GM06990 (cell line): Measurements from ENCODE around the gene HDAC4.

Experiments used
- DNase-seq: peaks from one replicate; pipeline ENCODE4 v3.0.0-alpha.2; 2011; ENCODE audit not compliant: insufficient read length; ENCODE audit errors: extremely low read depth
- H3K27me3 ChIP-seq: replicated peaks from 2 replicates; pipeline ENCODE4 v1.6.0; 2011; ENCODE audit warnings: low read length; ENCODE audit not compliant: control insufficient read depth, insufficient read depth
- H3K36me3 ChIP-seq: 2 replicates; pipeline ENCODE4 v1.5.1; 2011; ENCODE audit warnings: low read length; ENCODE audit not compliant: control insufficient read depth, insufficient read depth
- H3K4me3 ChIP-seq: replicated peaks from 2 replicates; pipeline ENCODE4 v1.5.1; 2011; ENCODE audit warnings: low read depth, mild to moderate bottlenecking, control low read depth, low read length
- CTCF ChIP-seq: IDR thresholded peaks from 2 replicates; pipeline ENCODE4 v1.5.1; 2011; ENCODE audit warnings: low read length, control low read depth, mild to moderate bottlenecking, inconsistent platforms; ENCODE audit not compliant: insufficient read depth, poor library complexity, severe bottlenecking

The HDAC4 gene

GRCh38 chr2:239018271-239019182 lies 382.3 kb downstream of the HDAC4 start:
- peaks cover under 1% of the 10 kb centered on the region; the same call in 1 of the 2 replicates for H3K27me3 ChIP-seq
- no peak overlapping the region for H3K4me3 ChIP-seq
- H3K36me3 ChIP-seq, result no peaks in the 10 kb centered on the region
- DNase-seq, result no peak
- no peak for TF ChIP-seq CTCF

- no peak for DNase-seq
- Histone ChIP-seq H3K4me3 (no peak overlapping the region), H3K27me3 (no peaks in the 10 kb centered on the region; the same call in 1 of the 2 replicates), H3K36me3 (no peaks in the 10 kb centered on the region)
- no peak for TF ChIP-seq CTCF
Measured at GRCh38 chr2:239017491-239018098, 383.2 kb downstream of the HDAC4 start.

GRCh38 chr2:239015901-239016675 lies 384.7 kb downstream of the HDAC4 start:
- no peak for TF ChIP-seq CTCF
- H3K27me3 ChIP-seq, result no peaks in the 10 kb centered on the region; the same call in 1 of the 2 replicates
- no peaks in the 10 kb centered on the region for H3K36me3 ChIP-seq
- H3K4me3 ChIP-seq, result no peak overlapping the region
- no peak for DNase-seq

GRCh38 chr2:239015218-239015900 lies 385.5 kb downstream of the HDAC4 start:
- DNase-seq, result no peak
- no peaks in the 10 kb centered on the region; the same call in 1 of the 2 replicates for H3K27me3 ChIP-seq
- no peak overlapping the region for H3K4me3 ChIP-seq
- H3K36me3 ChIP-seq, result no peaks in the 10 kb centered on the region
- TF ChIP-seq CTCF, result no peak

GRCh38 chr2:239014458-239015217 lies 386.2 kb downstream of the HDAC4 start:
- no peaks in the 10 kb centered on the region for H3K36me3 ChIP-seq
- no peak for DNase-seq
- H3K4me3 ChIP-seq, result no peak overlapping the region
- no peak for TF ChIP-seq CTCF
- no peaks in the 10 kb centered on the region; the same call in 1 of the 2 replicates for H3K27me3 ChIP-seq
